DOHH2 (cell line): ENCODE results near the gene GATB.

Source experiments
- EZH2phosphoT487 ChIP-seq: fragments of 200-600 bp; sonication (generic); IDR thresholded peaks from 2 replicates; pipeline ENCODE4 v1.6.1; 2017; ENCODE audit warnings: borderline replicate concordance, mild to moderate bottlenecking, antibody characterized with exemption, low read length, moderate library complexity, mixed read lengths
- TF ChIP-seq, protein P1 (sequence below): fragments of 200-600 bp; sonication (generic); IDR thresholded peaks from one replicate; pipeline ENCODE4 v1.5.1; 2014; ENCODE audit warnings: antibody characterized with exemption, mild to moderate bottlenecking, low read depth, low read length; ENCODE audit not compliant: poor library complexity, severe bottlenecking

GRCh38 chr4:151672996-151673395 lies 87.8 kb downstream of the GATB start:
- TF ChIP-seq, protein P1, sequence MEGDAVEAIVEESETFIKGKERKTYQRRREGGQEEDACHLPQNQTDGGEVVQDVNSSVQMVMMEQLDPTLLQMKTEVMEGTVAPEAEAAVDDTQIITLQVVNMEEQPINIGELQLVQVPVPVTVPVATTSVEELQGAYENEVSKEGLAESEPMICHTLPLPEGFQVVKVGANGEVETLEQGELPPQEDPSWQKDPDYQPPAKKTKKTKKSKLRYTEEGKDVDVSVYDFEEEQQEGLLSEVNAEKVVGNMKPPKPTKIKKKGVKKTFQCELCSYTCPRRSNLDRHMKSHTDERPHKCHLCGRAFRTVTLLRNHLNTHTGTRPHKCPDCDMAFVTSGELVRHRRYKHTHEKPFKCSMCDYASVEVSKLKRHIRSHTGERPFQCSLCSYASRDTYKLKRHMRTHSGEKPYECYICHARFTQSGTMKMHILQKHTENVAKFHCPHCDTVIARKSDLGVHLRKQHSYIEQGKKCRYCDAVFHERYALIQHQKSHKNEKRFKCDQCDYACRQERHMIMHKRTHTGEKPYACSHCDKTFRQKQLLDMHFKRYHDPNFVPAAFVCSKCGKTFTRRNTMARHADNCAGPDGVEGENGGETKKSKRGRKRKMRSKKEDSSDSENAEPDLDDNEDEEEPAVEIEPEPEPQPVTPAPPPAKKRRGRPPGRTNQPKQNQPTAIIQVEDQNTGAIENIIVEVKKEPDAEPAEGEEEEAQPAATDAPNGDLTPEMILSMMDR = no peak
- TF ChIP-seq EZH2phosphoT487 = no peak
